Immature natural killer cell (primary cell): ENCODE results near the gene TIMP3. TPM values are rescaled to one million over a fixed set of nuclear protein-coding genes. Genes with fewer than 3 reads are reported as not detected.

Source experiments
- DNase-seq, 3 donors: peaks; one replicate each; pipeline ENCODE4 v3.0.0; 2022; ENCODE audit warnings: mixed read lengths in 1 of 3
- H3K27ac Mint-ChIP-seq, 6 donors: one replicate each; pipeline ENCODE4 v1.8.0; 2020; ENCODE audit warnings: mixed read lengths in 6 of 6, mild to moderate bottlenecking in 5 of 6, inconsistent platforms in 4 of 6, moderate library complexity in 3 of 6
- H3K27me3 Mint-ChIP-seq, 3 donors: one replicate each; pipeline ENCODE4 v1.8.0; 2020 to 2021; ENCODE audit warnings: low read depth in 3 of 3, mild to moderate bottlenecking in 3 of 3, mixed read lengths in 3 of 3, moderate library complexity in 3 of 3, inconsistent platforms in 1 of 3
- H3K36me3 Mint-ChIP-seq, 3 donors: one replicate each; pipeline ENCODE4 v1.8.0; 2020; ENCODE audit warnings: mixed read lengths in 3 of 3, inconsistent platforms in 2 of 3, mild to moderate bottlenecking in 2 of 3
- H3K4me1 Mint-ChIP-seq, 2 donors: one replicate each; pipeline ENCODE4 v1.8.0; 2020; ENCODE audit warnings: inconsistent platforms in 2 of 2, mild to moderate bottlenecking in 2 of 2, mixed read lengths in 2 of 2, moderate library complexity in 1 of 2
- H3K4me3 Mint-ChIP-seq, 5 donors: one replicate each; pipeline ENCODE4 v1.8.0; 2020; ENCODE audit warnings: mild to moderate bottlenecking in 5 of 5, mixed read lengths in 5 of 5, inconsistent platforms in 3 of 5, moderate library complexity in 3 of 5
- H3K9me3 Mint-ChIP-seq, 6 donors: one replicate each; pipeline ENCODE4 v1.8.0; 2020; ENCODE audit warnings: mild to moderate bottlenecking in 6 of 6, mixed read lengths in 6 of 6, inconsistent platforms in 4 of 6, moderate library complexity in 3 of 6
- polyA plus RNA-seq, 3 donors: library from polyadenylated mRNA; unstranded; fragments of 300-500 nt; fragmentation: Illumina TruSeq; gene quantifications; one replicate each; pipeline ENCODE4 v1.2.3, GENCODE V29; 2021

Gene TIMP3
- polyA plus RNA-seq, 3 donors from 2014 or later = not detected

DNA sequence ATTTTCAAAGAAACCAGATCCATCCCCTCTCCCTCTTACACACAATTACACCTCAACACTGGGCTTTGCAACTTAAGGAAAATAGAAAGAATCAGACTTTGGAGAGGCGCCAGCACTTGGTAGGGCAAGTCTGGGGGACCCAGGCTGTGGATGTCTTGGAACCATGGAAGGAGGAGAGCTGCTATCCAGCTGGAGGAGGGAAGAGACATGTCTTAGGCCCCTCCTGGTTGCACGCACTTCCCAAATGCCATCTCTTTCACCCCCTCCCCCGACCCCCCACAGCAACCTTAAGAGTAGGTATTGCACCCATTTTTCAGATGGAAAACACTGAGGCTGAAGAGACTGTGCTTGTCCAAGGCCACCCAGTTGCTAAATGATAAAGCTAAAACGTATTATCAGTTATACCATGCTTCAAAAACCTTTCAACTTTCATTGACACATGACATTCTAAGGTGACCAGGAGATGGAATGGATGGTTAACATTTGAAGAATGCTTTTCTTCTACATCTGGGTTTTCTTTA lies 3.9 kb downstream of the TIMP3 start:
- Mint-ChIP-seq H3K36me3 (no peaks in the 10 kb centered on the region), H3K9me3 (peaks cover 0 to 2% (median 0%) of the 10 kb centered on the region in 6 donors), H3K27ac (no peak overlapping the region), H3K27me3 (peaks cover 9 to 16% (median 15%) of the 10 kb centered on the region in 3 donors), H3K4me3 (no peak overlapping the region), H3K4me1 (peaks cover 0 to 2% of the 10 kb centered on the region in 2 donors)
- no peak for DNase-seq

DNA sequence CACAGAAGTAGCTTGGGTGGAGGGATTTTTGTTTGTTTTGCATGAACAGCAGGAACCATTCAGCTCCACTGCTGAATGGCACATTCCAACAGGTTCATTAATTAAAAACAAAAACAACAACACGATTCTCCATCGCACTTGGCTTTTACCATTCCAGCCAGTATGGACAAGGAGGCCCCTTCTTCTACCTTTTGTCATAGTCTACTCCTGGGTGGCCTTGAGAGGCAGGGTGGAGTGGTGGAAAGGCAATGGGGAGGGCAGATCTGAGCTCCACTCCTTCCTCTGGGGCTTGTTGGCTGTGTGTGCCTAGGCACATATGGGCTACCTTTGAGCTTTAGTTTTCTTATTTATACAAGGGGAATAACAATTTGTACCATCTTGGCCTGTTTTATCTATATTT lies 4.8 kb downstream of the TIMP3 start:
- H3K36me3 Mint-ChIP-seq = no peaks in the 10 kb centered on the region
- H3K4me3 Mint-ChIP-seq = no peak overlapping the region
- H3K4me1 Mint-ChIP-seq = peaks cover 0 to 2% of the 10 kb centered on the region in 2 donors
- H3K27ac Mint-ChIP-seq = no peak overlapping the region
- peaks cover 0 to 2% (median 0%) of the 10 kb centered on the region in 6 donors for H3K9me3 Mint-ChIP-seq
- no peak for DNase-seq
- peaks cover 9 to 18% (median 9%) of the 10 kb centered on the region in 3 donors for H3K27me3 Mint-ChIP-seq

DNA sequence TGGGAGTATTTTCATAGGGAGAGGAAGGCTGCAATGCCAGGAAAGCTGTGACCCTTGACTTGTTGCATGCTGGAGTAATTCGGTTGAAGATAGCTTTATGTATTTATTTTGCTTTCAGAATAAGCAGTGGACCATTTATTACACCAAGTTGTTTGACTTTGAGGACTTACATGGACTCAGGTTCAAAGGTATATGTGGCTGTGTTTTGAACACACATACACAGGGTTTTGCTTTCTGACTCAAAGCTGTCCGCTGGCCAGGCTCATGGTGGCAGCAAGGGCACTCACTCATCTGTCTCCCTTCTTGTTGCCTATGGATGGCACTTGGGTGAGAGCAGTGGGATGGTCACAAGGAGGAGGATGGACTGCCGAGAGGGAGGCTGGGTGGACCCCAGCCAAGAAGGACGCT lies 6.5 kb downstream of the TIMP3 start:
- Mint-ChIP-seq H3K4me3 (no peak overlapping the region), H3K27ac (no peak overlapping the region), H3K36me3 (no peaks in the 10 kb centered on the region), H3K4me1 (no peaks in the 10 kb centered on the region), H3K27me3 (peaks cover 5 to 14% (median 7%) of the 10 kb centered on the region in 3 donors), H3K9me3 (peaks cover 0 to 2% (median 0%) of the 10 kb centered on the region in 6 donors)
- DNase-seq = no peak

DNA sequence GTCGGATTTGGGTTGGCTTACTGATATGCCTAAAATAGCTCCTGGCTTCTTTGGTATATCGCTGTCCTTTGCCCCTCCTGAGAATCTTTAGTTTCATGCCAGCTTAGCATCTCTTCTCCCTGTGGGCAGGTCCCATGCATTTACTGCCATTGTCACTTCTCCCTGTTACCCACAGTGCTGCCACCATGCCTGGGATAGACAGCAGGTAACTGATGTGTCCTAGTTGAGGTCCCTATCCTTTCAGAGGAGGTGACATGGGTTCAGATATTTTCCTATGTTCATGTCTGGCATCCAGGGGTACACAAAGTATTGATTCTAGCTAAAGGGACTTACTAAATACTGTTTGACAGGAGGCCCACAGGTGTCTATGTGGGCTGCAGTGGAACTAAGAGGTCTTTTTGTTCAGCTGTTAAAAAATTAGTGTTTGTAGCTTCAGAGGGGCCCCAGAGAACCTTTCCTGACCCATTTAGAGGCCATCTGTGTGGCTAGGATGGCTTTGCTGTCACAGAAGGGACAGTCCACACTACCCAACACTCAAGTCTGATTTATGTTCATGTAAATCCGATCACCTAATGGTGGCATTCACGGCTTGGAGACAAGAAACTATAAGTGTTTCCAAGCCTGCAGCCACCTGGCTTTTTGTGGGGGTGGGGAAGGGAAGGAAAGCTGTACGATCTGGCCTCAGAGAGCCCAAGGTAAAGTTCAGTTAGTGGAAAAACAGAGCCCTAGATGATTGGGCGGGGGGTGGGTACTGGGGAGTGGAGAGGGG lies 8.5 kb downstream of the TIMP3 start:
- H3K27me3 Mint-ChIP-seq = peaks cover 0 to 7% (median 1%) of the 10 kb centered on the region in 3 donors

DNA sequence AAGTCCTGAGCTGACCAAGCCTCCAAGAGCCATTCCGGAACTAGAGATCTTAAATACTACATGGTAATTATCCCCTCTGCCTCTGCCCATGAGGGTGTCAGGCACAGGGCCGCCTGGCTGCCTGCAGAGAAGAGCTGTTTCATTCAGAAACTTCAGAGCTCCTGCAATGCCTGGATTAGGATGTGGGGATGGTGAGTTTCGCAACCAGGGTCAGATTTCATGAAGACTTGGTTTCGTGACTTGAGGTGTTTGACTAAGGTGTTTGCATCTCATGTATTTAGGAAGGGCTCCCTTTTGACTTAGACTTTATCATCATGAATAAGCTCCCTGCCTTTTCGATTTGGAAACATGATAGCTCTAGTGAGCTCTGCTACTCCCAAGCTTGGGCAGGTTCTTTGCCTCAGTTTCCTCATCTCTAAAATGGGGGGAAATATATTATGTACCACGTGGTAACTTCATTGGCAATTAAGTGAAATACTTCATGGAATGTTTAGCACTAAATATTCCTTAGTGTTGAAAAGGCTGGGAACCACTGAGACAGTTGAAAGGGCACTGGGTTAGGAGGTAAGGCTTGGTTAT lies 9.1 kb downstream of the TIMP3 start:
- H3K27me3 Mint-ChIP-seq = peaks cover 0 to 7% (median 1%) of the 10 kb centered on the region in 3 donors
- no peak overlapping the region for H3K27ac Mint-ChIP-seq

More for the DNA sequence above, 8.5 kb downstream of the TIMP3 start:
- peaks cover 0 to 2% (median 0%) of the 10 kb centered on the region in 6 donors for H3K9me3 Mint-ChIP-seq
- no peak for DNase-seq
- H3K4me1 Mint-ChIP-seq = no peaks in the 10 kb centered on the region
- no peak overlapping the region for H3K4me3 Mint-ChIP-seq
- no peaks in the 10 kb centered on the region for H3K36me3 Mint-ChIP-seq
- no peak overlapping the region for H3K27ac Mint-ChIP-seq

DNA sequence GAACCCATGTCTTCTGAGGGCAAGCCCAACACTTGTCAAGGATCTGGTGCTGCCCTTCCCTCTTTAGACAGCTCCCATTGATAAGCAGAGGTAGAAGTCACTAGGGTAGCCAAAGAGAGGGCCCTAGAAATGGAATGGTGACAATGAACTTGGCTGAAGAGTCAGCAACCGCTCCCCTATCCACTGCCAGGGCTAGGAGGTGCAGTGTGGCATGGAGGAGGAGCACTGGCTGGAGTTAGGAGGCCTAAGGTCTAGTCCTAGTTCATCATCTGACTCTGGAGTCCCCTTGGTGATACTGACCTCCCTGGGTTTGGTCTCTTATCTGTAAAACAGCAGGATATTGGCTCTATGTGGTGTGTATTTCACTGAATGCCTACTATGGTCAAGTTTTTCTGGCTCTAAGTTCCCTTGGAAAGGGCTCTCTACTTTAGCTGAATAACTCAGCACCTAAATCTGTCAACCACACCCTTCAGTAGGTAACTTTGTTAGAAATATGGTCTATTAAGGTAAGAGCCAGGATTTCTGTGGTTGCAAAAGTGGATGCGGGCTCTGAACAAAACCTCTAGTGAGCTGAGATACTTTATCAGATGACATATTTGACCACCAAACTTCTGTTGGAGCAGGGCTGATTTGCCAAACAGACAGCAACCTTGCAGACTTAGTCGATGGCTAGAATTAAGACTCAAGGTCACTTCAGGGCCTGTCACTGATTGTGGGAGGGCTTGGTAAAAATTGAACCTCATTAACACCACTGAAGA lies 10.5 kb downstream of the TIMP3 start:
- no peak overlapping the region for H3K4me3 Mint-ChIP-seq
- peaks cover 0 to 2% (median 0%) of the 10 kb centered on the region in 6 donors for H3K9me3 Mint-ChIP-seq
- no peaks in the 10 kb centered on the region for H3K4me1 Mint-ChIP-seq
- no peak for DNase-seq
- H3K27me3 Mint-ChIP-seq = peaks cover 0 to 6% (median 1%) of the 10 kb centered on the region in 3 donors
- H3K27ac Mint-ChIP-seq = no peak overlapping the region
- H3K36me3 Mint-ChIP-seq = no peaks in the 10 kb centered on the region

More for the DNA sequence above, 9.1 kb downstream of the TIMP3 start:
- Mint-ChIP-seq H3K4me3 (no peak overlapping the region), H3K36me3 (no peaks in the 10 kb centered on the region), H3K4me1 (no peaks in the 10 kb centered on the region), H3K9me3 (peaks cover 0 to 2% (median 0%) of the 10 kb centered on the region in 6 donors)
- DNase-seq = no peak

DNA sequence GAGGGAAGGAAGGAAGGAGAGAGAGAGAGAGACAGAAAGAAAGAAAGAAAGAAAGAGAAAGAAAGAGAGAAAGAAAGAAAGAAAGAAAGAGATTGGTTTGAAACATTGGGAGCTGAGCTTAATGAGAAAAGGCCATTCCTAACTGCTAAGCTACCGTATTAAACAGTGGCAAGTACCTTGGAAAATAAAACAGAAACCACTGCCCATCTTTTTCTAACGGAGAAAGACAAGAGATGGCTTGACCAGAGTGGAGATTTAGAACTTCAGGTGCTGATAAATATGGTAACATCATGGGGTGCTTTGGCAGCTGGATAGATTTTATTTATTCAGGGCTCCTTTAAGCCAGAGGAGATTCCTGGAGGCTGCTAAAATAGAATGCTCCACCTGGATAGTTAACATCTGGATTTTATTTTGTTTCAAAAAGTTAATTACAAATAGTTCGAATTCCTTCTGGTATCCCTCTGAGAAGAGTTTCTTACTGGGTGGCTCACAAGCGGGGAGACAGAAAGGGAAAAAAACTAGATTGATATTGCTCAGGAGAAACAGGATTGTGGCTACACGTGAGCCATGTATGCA lies 12.9 kb downstream of the TIMP3 start:
- Mint-ChIP-seq H3K27me3 (peaks cover 0 to 6% (median 0%) of the 10 kb centered on the region in 3 donors), H3K4me3 (no peak overlapping the region), H3K27ac (no peak overlapping the region), H3K9me3 (no peaks in the 10 kb centered on the region), H3K36me3 (no peaks in the 10 kb centered on the region), H3K4me1 (no peaks in the 10 kb centered on the region)
- DNase-seq = no peak

DNA sequence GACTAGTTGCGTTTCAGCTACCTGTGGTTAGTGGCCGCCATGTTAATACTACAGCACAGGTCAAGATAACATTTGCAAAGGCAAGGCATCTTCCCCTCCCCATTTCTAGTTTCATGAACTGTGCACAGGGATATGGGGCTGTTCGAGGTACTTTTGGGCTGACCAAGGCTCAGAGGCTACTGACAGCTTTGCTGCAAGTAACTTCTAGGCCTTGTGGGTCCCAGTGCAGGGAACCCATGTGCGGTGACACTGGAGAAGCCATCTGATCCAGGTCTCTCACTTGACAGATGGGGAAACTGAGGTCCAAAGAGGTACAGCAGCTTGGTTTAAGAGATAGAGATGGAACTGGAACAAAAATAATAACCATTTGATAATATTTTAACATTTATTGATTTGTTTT lies 13.6 kb downstream of the TIMP3 start:
- Mint-ChIP-seq H3K9me3 (no peaks in the 10 kb centered on the region), H3K4me1 (no peaks in the 10 kb centered on the region), H3K27ac (no peak overlapping the region), H3K4me3 (no peak overlapping the region), H3K36me3 (no peaks in the 10 kb centered on the region), H3K27me3 (peaks cover 0 to 6% (median 0%) of the 10 kb centered on the region in 3 donors)
- DNase-seq = no peak

DNA sequence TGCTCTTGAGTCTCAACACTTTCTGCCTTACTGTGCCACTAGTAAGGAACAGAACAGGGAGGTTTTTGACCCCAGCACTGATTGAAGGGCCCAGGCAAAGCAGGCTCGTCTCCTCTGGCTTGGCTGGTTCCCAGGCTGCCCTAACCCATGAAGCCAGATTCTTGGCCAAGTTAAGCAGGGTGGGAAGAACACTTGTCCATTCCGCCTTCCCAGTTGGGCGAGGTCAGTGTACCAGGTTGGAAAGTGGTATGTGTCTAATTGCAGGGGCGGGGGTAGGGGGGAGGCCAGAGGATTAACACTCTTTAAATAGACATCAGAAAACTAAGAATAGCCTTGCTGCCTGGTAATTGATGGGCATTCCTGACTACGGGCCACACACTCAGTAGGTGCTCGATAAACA lies 14.4 kb downstream of the TIMP3 start:
- H3K36me3 Mint-ChIP-seq = no peaks in the 10 kb centered on the region
- H3K27me3 Mint-ChIP-seq = peaks cover 0 to 4% (median 0%) of the 10 kb centered on the region in 3 donors
- no peaks in the 10 kb centered on the region for H3K4me1 Mint-ChIP-seq
- no peaks in the 10 kb centered on the region for H3K9me3 Mint-ChIP-seq
- DNase-seq = no peak
- no peak overlapping the region for H3K4me3 Mint-ChIP-seq
- no peak overlapping the region for H3K27ac Mint-ChIP-seq

DNA sequence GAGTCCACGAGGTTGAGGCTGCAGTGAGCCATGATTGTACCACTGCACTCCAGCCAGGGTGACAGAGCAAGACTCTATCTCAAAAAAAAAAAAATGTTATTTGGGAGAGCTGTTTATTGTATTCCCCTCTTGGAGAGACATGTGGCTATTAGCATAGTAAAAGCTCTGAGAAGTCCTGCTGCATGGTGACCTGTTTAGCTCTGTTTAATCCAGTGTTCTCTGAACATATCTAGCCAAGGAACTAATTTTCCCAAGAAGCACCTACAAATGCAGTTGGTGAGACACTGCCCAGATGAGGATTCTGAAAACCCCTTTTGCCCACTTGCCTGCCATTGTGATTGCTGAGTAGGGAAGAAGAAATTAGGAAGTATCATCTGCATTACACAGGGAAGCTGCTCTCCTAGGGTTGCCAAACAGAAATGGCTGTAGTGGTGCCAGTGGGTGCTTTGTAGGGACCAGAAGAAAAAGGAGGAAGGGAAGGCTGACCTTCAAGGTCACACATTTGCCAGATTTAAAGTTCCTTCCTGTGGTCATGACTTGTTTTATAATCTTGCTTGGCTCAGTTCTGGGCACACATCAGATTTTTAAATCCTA lies 15.7 kb downstream of the TIMP3 start:
- Mint-ChIP-seq H3K4me1 (no peaks in the 10 kb centered on the region), H3K36me3 (no peaks in the 10 kb centered on the region), H3K9me3 (no peaks in the 10 kb centered on the region), H3K27me3 (peaks cover 0 to 4% (median 0%) of the 10 kb centered on the region in 3 donors), H3K4me3 (no peak overlapping the region), H3K27ac (no peak overlapping the region)
- no peak for DNase-seq

DNA sequence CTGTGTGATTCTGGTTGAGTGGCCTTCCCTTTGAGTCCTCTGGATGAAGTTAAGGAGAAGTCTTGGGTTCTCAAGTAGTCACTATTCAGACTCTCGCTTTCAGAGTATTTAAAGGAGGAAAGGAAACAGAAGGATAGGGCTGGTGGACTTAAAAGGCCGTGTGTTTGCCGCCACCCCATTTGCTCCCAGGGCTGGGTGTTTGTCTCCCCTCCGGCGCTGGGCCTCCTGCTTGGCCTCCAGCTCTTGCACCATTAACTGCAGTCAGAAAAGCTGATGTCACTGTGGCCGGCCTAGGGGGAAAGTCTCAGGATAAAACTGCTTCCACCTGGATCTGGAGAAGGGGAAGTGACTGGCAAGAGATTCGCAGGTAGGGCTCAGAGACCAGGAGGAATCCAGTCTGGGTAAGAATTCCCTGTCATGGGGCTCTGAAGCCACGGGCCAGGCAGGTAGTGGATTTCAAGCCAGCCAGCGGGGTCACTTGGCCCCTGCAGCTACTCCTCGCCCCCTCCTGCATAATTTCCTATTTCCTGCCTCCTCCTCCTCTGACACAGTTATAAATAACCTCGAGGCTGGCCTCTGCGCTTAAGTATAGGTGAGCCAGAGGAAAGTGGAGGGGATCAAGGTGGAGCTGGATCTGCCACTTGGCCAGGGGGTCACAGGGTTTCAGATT lies 17.1 kb downstream of the TIMP3 start:
- H3K27ac Mint-ChIP-seq = no peak overlapping the region

DNA sequence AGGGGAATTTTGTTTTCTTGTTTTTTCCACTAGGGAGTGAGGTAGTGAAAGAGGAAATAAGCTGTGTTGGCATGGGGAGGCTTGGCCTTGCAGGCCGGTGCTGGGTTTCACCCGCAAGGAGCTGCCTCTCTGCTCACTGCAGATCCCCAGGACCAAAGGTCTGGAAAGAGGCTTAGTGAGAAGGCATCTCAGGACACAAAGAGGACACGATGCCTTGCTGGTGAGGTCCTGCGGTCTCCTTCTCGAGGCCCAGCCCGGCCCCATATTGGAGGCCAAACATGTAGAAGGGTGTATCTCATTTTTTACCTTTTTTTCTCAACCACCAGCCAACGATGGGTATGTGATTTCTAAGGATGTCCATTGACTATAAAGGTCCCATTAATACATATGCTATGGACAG lies 17.6 kb downstream of the TIMP3 start:
- DNase-seq = no peak
- no peak overlapping the region for H3K27ac Mint-ChIP-seq
- H3K9me3 Mint-ChIP-seq = no peaks in the 10 kb centered on the region
- no peaks in the 10 kb centered on the region for H3K4me1 Mint-ChIP-seq
- H3K4me3 Mint-ChIP-seq = no peak overlapping the region
- peaks cover 2 to 3% (median 2%) of the 10 kb centered on the region in 3 donors for H3K27me3 Mint-ChIP-seq
- no peaks in the 10 kb centered on the region for H3K36me3 Mint-ChIP-seq

More for the DNA sequence above, 17.1 kb downstream of the TIMP3 start:
- H3K4me1 Mint-ChIP-seq = no peaks in the 10 kb centered on the region
- no peaks in the 10 kb centered on the region for H3K9me3 Mint-ChIP-seq
- H3K36me3 Mint-ChIP-seq = no peaks in the 10 kb centered on the region
- H3K4me3 Mint-ChIP-seq = no peak overlapping the region
- peaks cover under 1 to 4% (median 3%) of the 10 kb centered on the region in 3 donors for H3K27me3 Mint-ChIP-seq
- DNase-seq = no peak
